Keratinocyte (primary cell): Measurements from ENCODE around the gene ROBO2. TPM values are rescaled to one million over a fixed set of nuclear protein-coding genes. Genes with fewer than 3 reads are reported as not detected.
A peak's percentile ranks its signal among the peaks of the same experiment; 100 is the strongest.

Experiments
- DNase-seq: peaks from one replicate; pipeline ENCODE4 v3.0.0-alpha.2; 2011; ENCODE audit warnings: low read depth, missing footprints, low spot score
- FAIRE-seq: peaks from 2 replicates; lab custom pipeline; 2011; peaks lifted over from hg19 to GRCh38; lab: Jason Lieb, UNC
- H2AFZ ChIP-seq: 2 replicates; pipeline ENCODE4 v1.6.0; 2012; ENCODE audit warnings: low read length, control low read depth, inconsistent platforms; ENCODE audit not compliant: control insufficient read depth
- H3K27ac ChIP-seq: 2 replicates; pipeline ENCODE4 v1.5.1; 2011; ENCODE audit warnings: low read length; ENCODE audit not compliant: control insufficient read depth, insufficient read depth
- H3K27me3 ChIP-seq: 3 replicates; pipeline ENCODE4 v1.6.0; 2011; ENCODE audit warnings: low read length; ENCODE audit not compliant: control insufficient read depth, insufficient read depth; ENCODE audit errors: extremely low read depth
- H3K36me3 ChIP-seq, 2 experiments: 2 replicates in 1 of 2; 3 replicates in 1 of 2; pipeline ENCODE4 v1.5.1; 2011; ENCODE audit warnings: low read length in 2 of 2, mild to moderate bottlenecking in 1 of 2; ENCODE audit not compliant: control insufficient read depth in 2 of 2, insufficient read depth in 2 of 2; ENCODE audit errors: extremely low read depth in 1 of 2
- H3K4me1 ChIP-seq: 3 replicates; pipeline ENCODE4 v1.5.1; 2011; ENCODE audit warnings: low read length; ENCODE audit not compliant: control insufficient read depth, insufficient read depth; ENCODE audit errors: extremely low read depth
- H3K4me2 ChIP-seq: 3 replicates; pipeline ENCODE4 v1.6.0; 2011; ENCODE audit warnings: low read depth, low read length; ENCODE audit not compliant: control insufficient read depth, insufficient read depth; ENCODE audit errors: extremely low read depth
- H3K4me3 ChIP-seq, 3 experiments: fragments of 200-600 bp in 1 of 3; sonication (generic) in 1 of 3; 2 replicates in 2 of 3; 3 replicates in 1 of 3; pipeline ENCODE4 v1.5.1; 2011 to 2016; ENCODE audit warnings: low read length in 3 of 3, mild to moderate bottlenecking in 3 of 3, control low read depth in 2 of 3, inconsistent platforms in 1 of 3, low read depth in 1 of 3, mixed read lengths in 1 of 3, mixed run types in 1 of 3, moderate library complexity in 1 of 3; ENCODE audit not compliant: control insufficient read depth in 2 of 3, insufficient read depth in 2 of 3; ENCODE audit errors: extremely low read depth in 1 of 3
- H3K79me2 ChIP-seq: 2 replicates; pipeline ENCODE4 v1.6.0; 2012; ENCODE audit warnings: low read length; ENCODE audit not compliant: control insufficient read depth, insufficient read depth
- H3K9ac ChIP-seq: 3 replicates; pipeline ENCODE4 v1.6.0; 2011; ENCODE audit warnings: low read length; ENCODE audit not compliant: control insufficient read depth, insufficient read depth; ENCODE audit errors: extremely low read depth
- H3K9me1 ChIP-seq: 3 replicates; pipeline ENCODE4 v1.6.0; 2011; ENCODE audit warnings: low read length; ENCODE audit not compliant: control insufficient read depth, insufficient read depth; ENCODE audit errors: extremely low read depth
- H3K9me3 ChIP-seq: 2 replicates; pipeline ENCODE4 v1.5.1; 2012; ENCODE audit warnings: low read depth, low read length; ENCODE audit not compliant: control insufficient read depth
- H4K20me1 ChIP-seq: 3 replicates; pipeline ENCODE4 v1.6.0; 2011; ENCODE audit warnings: low read length; ENCODE audit not compliant: control insufficient read depth, insufficient read depth; ENCODE audit errors: extremely low read depth
- EZH2 ChIP-seq: IDR thresholded peaks from one replicate; pipeline ENCODE4 v1.6.1; 2012; ENCODE audit warnings: inconsistent platforms, mild to moderate bottlenecking, low read length, moderate library complexity
- dilution Hi-C: fragments of 300-500 bp; cut with MboI; formaldehyde crosslinking; loops from one replicate; pipeline ENCODE4 v1.7.0; 2020; ENCODE audit warnings: low sequenced_read_pairs; ENCODE audit not compliant: extremely low pct_ligation_motif_present
- polyA plus RNA-seq, 5 experiments: library from polyadenylated mRNA; depleted of rRNA in 3 of 5; stranded (reverse) in 3 of 5; stranded (forward) in 1 of 5; unstranded in 1 of 5; fragments of >200 nt; gene quantifications; 1 replicate in 1 of 5; 2 replicates in 3 of 5; 3 replicates in 1 of 5; pipeline versions ENCODE4 v1.2.1 to v1.2.3, GENCODE V29; 2011 to 2012; ENCODE audit warnings: missing spikeins in 2 of 5, low read depth in 1 of 5, low replicate concordance in 1 of 5
- TF ChIP-seq, protein P1 (sequence below), 3 experiments: IDR thresholded peaks in 1 of 3; conservative IDR thresholded peaks in 1 of 3; optimal IDR thresholded peaks in 1 of 3; 2 replicates in 2 of 3; 3 replicates in 1 of 3; pipeline versions ENCODE3 to v1.5.1; 2011; ENCODE audit warnings: low read length in 3 of 3, mild to moderate bottlenecking in 3 of 3, moderate library complexity in 2 of 3, control low read depth in 1 of 3, inconsistent platforms in 1 of 3; ENCODE audit not compliant: insufficient read depth in 2 of 3; ENCODE audit errors: extremely low read depth in 1 of 3

ROBO2 gene
- polyA plus RNA-seq, 1 donor (not counting 4 experiments of a cell fraction or from before 2014, with no cell fraction given) = 0.30 TPM

DNA sequence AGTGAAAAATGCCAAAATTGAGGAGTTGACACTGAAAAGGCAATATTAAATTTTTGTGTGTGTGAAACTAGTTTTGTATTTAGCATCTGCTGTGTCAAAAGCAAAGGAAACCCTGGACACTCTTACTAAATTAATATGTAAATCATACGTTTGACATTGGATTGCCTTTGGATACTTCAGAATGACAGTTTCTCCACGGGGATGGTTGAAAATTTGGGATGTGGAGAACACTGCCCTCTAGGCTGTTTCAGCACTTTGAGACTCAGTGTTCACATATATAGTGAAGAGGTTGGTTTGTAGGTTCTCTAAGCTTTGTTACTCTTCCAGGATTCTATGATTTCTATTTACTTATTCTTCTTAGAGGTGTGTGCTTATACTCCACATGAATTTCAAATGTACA is 3.0 kb downstream of the ROBO2 start:
- H2AFZ ChIP-seq = no peak overlapping the region
- DNase-seq (no peak), FAIRE-seq (no peak)
- H3K9me3 ChIP-seq = no peaks in the 10 kb centered on the region
- no peaks in the 10 kb centered on the region for H3K36me3 ChIP-seq
- no peaks in the 10 kb centered on the region for H3K79me2 ChIP-seq
- no peak overlapping the region for H3K9ac ChIP-seq
- H3K9me1 ChIP-seq = no peaks in the 10 kb centered on the region
- H3K27me3 ChIP-seq = peaks cover 15% of the 10 kb centered on the region
- H4K20me1 ChIP-seq = no peaks in the 10 kb centered on the region
- H3K4me2 ChIP-seq = no peak overlapping the region
- TF ChIP-seq EZH2 = no peak
- TF ChIP-seq, protein P1, sequence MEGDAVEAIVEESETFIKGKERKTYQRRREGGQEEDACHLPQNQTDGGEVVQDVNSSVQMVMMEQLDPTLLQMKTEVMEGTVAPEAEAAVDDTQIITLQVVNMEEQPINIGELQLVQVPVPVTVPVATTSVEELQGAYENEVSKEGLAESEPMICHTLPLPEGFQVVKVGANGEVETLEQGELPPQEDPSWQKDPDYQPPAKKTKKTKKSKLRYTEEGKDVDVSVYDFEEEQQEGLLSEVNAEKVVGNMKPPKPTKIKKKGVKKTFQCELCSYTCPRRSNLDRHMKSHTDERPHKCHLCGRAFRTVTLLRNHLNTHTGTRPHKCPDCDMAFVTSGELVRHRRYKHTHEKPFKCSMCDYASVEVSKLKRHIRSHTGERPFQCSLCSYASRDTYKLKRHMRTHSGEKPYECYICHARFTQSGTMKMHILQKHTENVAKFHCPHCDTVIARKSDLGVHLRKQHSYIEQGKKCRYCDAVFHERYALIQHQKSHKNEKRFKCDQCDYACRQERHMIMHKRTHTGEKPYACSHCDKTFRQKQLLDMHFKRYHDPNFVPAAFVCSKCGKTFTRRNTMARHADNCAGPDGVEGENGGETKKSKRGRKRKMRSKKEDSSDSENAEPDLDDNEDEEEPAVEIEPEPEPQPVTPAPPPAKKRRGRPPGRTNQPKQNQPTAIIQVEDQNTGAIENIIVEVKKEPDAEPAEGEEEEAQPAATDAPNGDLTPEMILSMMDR (optimal IDR thresholded peaks at IDR 0.05 in 1 of 3, IDR thresholded peaks at IDR 0.05 in 1 of 3, conservative IDR thresholded peaks at IDR 0.05 in 1 of 3; ENCODE audit: extremely low read depth in 1 of 3, insufficient read depth in 2 of 3, low read length in 3 of 3) = peak; percentile 16 to 48 (median 26)
- dilution Hi-C loops = no loop called here
- H3K4me3 ChIP-seq = no peak overlapping the region
- no peak overlapping the region for H3K27ac ChIP-seq
- H3K4me1 ChIP-seq = peaks cover 8% of the 10 kb centered on the region

DNA sequence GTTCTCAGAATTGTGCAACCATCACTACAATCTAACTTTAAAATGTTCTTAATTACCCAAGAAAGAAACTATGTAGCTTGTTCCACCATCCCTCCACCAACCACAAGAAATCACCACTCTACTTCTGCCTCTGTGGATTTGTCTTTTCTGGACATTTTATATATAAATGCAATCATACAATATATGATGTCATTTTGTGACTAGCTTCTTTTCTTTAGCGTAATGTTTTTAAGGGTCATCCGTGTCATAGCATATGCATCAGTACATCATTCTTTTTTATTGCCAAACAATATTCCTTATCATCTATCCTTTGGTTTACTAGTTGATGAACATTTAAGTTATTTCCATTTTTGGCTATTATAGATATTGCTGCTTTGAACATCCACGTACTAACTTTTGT is 5.8 kb downstream of the ROBO2 start:
- Histone ChIP-seq H4K20me1 (no peaks in the 10 kb centered on the region), H3K27me3 (peaks cover 7% of the 10 kb centered on the region), H3K9ac (no peak overlapping the region), H3K36me3 (no peaks in the 10 kb centered on the region), H3K4me2 (no peak overlapping the region), H3K79me2 (no peaks in the 10 kb centered on the region), H3K4me1 (no peaks in the 10 kb centered on the region), H3K9me1 (no peaks in the 10 kb centered on the region), H2AFZ (no peak overlapping the region), H3K27ac (no peak overlapping the region), H3K4me3 (no peak overlapping the region), H3K9me3 (no peaks in the 10 kb centered on the region)
- TF ChIP-seq, protein P1 (optimal IDR thresholded peaks at IDR 0.05 in 1 of 3, IDR thresholded peaks at IDR 0.05 in 1 of 3, conservative IDR thresholded peaks at IDR 0.05 in 1 of 3; ENCODE audit: extremely low read depth in 1 of 3, insufficient read depth in 2 of 3, low read length in 3 of 3) = no peak
- no peak for TF ChIP-seq EZH2
- dilution Hi-C loops = no loop called here
- DNase-seq (no peak), FAIRE-seq (no peak)
